NCI-H226 (cell line): Measurements from ENCODE around the gene TRMU.
"Not testable (repeated sequence)": the region's sequence is repeated elsewhere in the genome, so short reads cannot be mapped to it uniquely, and the experiment has no call there.

Experiments
- DNase-seq: peaks from one replicate; pipeline ENCODE4 v3.0.0-alpha.2; 2015

TRMU gene

GRCh38 chr22:46390652-46391301, 55.3 kb downstream of the TRMU start:
- no peak for DNase-seq

GRCh38 chr22:46391486-46392136, 56.1 kb downstream of the TRMU start:
- no peak for DNase-seq

- no peak for DNase-seq
These were observed 56.8 kb downstream of the TRMU start for GRCh38 chr22:46392137-46392844.

DNA sequence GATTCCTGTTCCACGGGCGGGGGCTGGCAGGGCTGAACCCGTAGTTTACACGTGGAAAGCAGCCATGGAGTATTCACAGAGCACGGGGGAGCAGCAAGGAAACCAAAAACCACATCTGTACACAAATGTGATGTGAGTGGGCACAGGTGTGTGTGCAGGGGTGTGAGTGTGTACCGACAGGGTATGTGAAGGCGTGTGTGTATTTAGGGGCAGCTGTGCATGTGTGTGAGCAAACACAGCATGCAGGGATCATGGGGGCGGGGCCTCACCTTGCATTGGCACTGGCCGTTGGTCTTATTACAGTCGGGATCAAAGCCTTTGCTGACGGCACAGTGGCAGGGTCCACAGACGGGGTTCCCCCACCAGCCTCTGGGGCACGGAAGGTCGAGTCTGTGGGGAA, 58.4 kb downstream of the TRMU start:
- DNase-seq = no peak

GRCh38 chr22:46394622-46395021, 59.1 kb downstream of the TRMU start:
- no peak for DNase-seq

GRCh38 chr22:46395145-46395544, 59.6 kb downstream of the TRMU start:
- no peak for DNase-seq

DNA sequence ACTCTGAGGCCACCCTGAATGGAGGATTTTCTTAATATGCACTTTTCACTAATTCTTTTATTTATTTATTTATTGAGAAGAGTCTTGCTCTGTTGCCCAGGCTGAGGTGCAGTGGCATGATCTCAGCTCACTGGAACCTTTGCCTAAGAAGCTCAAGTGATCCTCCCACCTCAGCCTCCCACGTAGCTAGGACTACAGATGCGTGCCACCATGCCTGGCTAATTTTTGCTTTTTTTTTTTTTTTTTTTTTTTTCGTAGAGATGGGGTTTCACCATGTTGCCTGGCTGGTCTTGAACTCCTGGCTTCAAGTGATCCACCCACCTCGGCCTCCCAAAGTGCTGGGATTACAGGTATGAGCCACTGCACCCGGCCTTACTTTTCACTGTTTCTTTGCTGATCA, 61.5 kb downstream of the TRMU start:
- DNase-seq = not testable (repeated sequence)

DNA sequence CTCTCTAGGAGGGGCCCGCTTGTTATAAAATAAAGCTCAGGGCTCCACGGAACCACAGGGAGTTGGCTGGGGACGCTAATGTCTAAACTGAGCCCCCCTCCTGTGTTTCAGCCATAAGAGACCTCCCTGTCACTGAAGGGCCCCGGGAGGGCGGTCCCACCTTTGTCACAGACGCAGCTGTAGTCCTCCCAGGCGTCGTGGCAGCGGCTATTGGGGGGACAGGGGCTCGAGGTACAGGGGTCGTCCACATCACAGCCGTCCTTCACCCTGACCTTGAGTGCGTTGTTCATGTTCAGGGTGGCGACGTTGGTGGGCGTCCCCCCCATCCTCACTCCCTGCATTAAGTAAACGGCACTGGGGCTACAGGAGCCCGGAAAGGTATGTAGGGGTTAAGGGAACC, 62.0 kb downstream of the TRMU start:
- DNase-seq = no peak

- DNase-seq = no peak
These were observed 62.4 kb downstream of the TRMU start for GRCh38 chr22:46397951-46398350.

- no peak for DNase-seq
These were observed 63.9 kb downstream of the TRMU start for GRCh38 chr22:46399251-46400024.

- no peak for DNase-seq
These were observed 65.9 kb downstream of the TRMU start for GRCh38 chr22:46401370-46401769.

DNA sequence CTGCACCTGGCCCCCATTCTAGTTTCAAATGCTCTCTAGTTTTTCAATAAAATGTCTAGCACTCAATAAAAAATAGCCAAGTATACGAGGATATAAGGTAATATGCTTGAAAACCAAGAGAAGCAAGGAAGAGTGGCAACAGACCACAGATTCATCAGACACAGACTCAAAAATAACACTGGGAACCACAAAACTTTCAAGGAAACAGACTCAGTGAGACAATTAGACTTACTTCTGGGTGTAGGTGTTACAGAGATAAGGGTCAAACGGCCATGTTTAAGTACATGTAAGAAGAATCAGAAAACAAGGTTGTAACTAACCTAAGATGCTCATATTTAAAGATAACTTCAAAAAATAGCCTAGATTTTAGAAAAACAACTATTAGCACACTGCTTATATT, 67.0 kb downstream of the TRMU start:
- no peak for DNase-seq

GRCh38 chr22:46403880-46404279, 68.4 kb downstream of the TRMU start:
- not testable (repeated sequence) for DNase-seq

DNA sequence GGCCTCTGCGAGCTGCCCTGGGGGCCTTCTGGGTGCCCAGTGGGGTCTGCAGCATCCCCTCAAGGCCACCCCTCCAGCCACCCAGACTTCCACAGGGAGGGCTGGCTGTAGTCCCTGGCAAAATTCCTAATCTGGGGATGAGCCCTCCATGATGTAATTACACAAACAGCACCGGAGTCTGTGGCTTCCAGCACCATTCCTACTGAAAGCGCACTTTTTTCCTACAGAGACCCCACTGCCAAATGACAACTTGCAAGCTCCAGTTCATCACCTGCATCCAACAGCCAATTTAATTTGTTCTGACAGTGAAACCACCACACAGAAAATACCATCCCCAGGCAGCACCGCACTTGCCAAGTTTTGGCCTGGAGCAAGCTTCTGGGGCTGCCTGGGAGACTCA, 70.4 kb downstream of the TRMU start:
- no peak for DNase-seq

- DNase-seq = no peak
These were observed 70.8 kb downstream of the TRMU start for GRCh38 chr22:46406349-46406748.

GRCh38 chr22:46406791-46407190, 71.3 kb downstream of the TRMU start:
- no peak for DNase-seq
